SH-SY5Y (cell line): Measurements from ENCODE around the gene TMEM39B.

Experiments used
- GATA2 ChIP-seq: IDR thresholded peaks from 2 replicates; pipeline ENCODE4 v1.6.1; 2011; ENCODE audit warnings: mild to moderate bottlenecking, low read depth, low read length
- GATA3 ChIP-seq: IDR thresholded peaks from 2 replicates; pipeline ENCODE4 v1.6.1; 2011; ENCODE audit warnings: low read depth, mild to moderate bottlenecking, low read length, moderate library complexity

GRCh38 chr1:32045772-32046171 lies 27.0 kb upstream of the TMEM39B start:
- no peak for TF ChIP-seq GATA3
- no peak for TF ChIP-seq GATA2
